HG03442 (cell line): Measurements from ENCODE around the gene PDE6G.
A peak's percentile ranks its signal among the peaks of the same experiment; 100 is the strongest.
"Not testable (repeated sequence)": the region's sequence is repeated elsewhere in the genome, so short reads cannot be mapped to it uniquely, and the experiment has no call there.

Source experiments
- ATAC-seq: cut with Tn5 transposase; IDR thresholded peaks from one replicate; pipeline ENCODE4 v1.9.1; 2021; ENCODE audit warnings: mild to moderate bottlenecking, moderate library complexity; ENCODE audit not compliant: unreplicated experiment

The PDE6G gene

GRCh38 chr17:81636505-81637288 is 19.6 kb downstream of the PDE6G start, which contains the start of the genes NPLOC4 and TSPAN10:
NPLOC4 (minus strand) TSS chr17:81637112; CDS start chr17:81636930, 182 bp downstream.
TSPAN10 (plus strand) TSS chr17:81637196; CDS start chr17:81642413, 5,217 bp downstream.
- peak; percentile 86 for ATAC-seq

DNA sequence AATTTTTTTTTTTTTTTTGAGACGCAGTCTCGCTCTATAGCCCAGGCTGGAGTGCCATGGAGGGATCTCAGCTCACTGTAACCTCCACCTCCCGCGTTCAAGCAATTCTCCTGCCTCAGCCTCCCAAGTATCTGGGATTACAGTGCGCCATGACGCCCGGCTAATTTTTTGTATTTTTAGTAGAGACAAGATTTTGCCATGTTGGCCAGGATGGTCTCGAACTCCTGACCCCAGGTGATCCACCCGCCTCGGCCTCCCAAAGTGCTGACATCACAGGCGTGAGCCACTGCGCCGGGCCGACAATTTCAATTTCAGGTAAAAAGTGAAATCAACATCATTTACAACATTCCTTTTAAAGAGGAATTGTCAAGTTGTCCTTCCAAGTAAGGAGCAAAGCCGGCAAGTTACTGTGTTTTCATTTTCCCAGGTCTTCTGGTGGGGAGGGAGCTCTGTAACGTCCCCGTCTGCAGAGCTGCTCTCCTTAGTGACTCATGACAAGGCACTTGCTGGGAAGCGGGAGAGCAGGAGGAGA is 20.3 kb downstream of the PDE6G start:
- no peak for ATAC-seq

- ATAC-seq: no peak
Observed at GRCh38 chr17:81635431-81635830, 20.9 kb downstream of the PDE6G start.

GRCh38 chr17:81631482-81631881 is 24.9 kb downstream of the PDE6G start:
- no peak for ATAC-seq

DNA sequence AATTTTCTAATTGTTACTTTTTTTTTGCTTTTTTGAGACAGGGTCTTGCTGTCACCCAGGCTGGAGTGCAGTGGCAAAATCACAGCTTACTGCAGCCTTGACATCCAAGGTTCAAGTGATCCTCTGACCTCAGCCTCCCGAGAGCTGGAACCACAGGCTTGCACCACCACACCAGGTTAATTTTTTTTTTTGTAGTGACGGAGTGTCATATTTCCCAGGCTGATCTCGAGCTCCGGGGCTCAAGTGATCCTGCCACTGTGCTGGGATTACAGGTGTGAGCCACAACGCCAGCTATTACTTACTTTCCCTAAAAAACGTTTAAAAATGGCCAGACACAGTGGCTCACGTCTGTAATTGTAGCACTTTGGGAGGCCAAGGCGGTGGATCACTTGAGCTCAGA is 26.1 kb downstream of the PDE6G start:
- ATAC-seq: no peak

GRCh38 chr17:81621494-81622130 is 34.7 kb downstream of the PDE6G start:
- ATAC-seq: no peak

DNA sequence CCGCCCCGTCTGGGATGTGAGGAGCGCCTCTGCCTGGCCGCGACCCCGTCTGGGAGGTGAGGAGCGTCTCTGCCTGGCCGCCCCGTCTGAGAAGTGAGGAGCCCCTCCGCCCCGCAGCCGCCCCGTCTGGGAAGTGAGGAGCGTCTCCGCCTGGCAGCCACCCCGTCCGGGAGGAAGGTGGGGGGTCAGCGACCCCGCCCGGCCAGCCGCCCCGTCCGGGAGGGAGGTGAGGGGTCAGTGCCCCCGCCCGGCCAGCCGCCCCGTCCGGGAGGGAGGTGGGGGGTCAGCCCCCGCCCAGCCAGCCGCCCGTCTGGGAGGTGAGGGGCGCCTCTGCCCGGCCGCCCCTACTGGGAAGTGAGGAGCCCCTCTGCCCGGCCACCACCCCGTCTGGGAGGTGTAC is 38.0 kb downstream of the PDE6G start:
- not testable (repeated sequence) for ATAC-seq

- ATAC-seq: no peak
Observed at GRCh38 chr17:81616877-81617276, 39.5 kb downstream of the PDE6G start.

GRCh38 chr17:81615401-81615930 is 40.9 kb downstream of the PDE6G start:
- no peak for ATAC-seq

DNA sequence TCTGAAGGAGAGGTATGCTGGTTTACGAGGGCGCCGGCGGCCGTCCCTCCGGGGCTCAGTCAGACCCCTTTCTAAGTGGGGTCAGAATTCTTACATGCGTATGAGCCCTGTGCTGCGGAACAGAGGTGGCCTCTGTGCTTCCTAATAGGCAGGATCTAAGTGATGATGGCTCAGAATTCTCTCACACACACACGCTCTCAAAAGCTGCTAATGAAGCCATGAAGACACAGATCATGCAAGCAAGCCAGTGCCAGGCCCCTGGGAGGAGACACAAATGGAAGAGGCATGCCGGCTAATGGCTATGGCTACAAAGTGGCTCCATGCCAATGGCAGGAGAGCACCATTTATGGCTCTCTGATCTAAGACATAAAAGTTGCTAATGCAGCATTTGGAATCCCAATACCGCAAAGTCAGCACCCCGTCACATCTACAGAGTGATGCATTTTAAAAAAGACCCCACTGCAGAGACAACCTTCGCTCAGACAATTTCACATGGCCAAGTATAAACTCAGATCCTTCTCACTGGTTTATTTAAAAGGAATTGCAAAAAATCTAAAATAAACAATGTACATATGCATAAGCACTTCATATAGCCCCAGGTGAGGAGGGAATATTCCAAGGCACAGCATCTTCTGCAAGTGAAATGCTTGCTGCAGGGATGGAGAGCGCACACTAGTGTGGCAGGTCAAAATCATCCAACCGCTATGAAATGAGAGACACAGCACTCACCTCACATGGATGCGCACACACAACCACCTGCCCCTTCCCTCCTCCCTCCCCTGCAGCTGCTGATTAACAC is 44.0 kb downstream of the PDE6G start:
- no peak for ATAC-seq

- no peak for ATAC-seq
Observed at GRCh38 chr17:81609541-81610311, 46.6 kb downstream of the PDE6G start.

DNA sequence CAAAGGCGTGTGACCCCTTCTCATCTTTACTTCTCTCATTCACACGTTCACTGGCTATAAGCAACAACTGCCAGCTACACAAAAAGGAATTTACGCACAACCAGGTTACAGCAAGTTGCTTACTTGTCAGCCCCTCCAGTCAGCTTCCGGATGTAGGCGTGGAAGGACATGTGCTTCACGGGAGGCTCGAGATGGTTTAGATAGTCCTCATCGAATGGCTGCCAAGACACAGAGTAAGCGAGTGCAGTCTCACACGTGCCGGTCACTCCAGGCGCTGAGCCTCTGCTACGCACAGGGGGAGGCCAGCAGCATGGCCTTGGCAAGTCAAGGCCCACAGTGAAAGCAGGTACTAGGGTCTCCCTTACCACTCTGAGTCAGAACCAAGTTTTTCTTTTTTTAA is 47.7 kb downstream of the PDE6G start:
- no peak for ATAC-seq

GRCh38 chr17:81608082-81608481 is 48.3 kb downstream of the PDE6G start:
- ATAC-seq: no peak

GRCh38 chr17:81607431-81607830 is 48.9 kb downstream of the PDE6G start:
- ATAC-seq: no peak

DNA sequence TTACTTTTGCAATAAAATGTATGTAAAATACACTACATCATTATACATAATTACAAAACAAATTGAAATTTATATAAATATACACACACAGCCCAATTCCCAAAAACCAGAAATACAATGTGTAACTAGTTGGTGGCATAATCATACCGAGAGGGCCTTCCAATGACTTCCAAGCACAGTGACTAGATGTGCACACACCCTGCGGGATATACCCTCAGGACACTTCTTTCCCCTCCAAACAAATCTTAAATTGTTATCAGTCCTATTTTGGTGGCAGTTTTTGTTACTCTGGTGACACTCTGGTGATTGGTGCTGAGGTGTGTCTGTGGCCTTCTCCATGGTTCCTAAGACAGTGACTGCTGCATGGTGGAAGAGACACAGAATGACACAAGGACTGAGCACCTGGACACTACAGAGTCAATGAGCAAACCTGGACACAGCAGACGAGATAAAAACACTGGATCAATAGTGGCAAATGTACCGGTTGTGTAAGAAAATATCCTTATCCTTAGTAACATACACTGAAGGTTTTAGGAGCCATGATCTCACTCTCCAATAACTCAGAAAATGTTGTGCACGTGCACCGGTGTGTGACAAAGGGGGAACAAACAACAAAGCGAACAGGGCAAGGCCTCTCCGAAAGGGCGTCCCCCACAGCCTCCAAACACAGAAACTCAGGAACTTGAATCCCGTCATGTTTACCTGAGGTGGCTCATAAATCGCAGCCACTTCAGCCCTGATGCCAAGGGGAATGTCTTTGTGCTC is 52.3 kb downstream of the PDE6G start:
- ATAC-seq: no peak

GRCh38 chr17:81601525-81602120 is 54.7 kb downstream of the PDE6G start:
- ATAC-seq: no peak
